ENCODE measurements around the gene SFXN1.
"Not testable (repeated sequence)": the region's sequence is repeated elsewhere in the genome, so short reads cannot be mapped to it uniquely, and the experiment has no call there.

SFXN1 gene, protein sequence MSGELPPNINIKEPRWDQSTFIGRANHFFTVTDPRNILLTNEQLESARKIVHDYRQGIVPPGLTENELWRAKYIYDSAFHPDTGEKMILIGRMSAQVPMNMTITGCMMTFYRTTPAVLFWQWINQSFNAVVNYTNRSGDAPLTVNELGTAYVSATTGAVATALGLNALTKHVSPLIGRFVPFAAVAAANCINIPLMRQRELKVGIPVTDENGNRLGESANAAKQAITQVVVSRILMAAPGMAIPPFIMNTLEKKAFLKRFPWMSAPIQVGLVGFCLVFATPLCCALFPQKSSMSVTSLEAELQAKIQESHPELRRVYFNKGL

DNA sequence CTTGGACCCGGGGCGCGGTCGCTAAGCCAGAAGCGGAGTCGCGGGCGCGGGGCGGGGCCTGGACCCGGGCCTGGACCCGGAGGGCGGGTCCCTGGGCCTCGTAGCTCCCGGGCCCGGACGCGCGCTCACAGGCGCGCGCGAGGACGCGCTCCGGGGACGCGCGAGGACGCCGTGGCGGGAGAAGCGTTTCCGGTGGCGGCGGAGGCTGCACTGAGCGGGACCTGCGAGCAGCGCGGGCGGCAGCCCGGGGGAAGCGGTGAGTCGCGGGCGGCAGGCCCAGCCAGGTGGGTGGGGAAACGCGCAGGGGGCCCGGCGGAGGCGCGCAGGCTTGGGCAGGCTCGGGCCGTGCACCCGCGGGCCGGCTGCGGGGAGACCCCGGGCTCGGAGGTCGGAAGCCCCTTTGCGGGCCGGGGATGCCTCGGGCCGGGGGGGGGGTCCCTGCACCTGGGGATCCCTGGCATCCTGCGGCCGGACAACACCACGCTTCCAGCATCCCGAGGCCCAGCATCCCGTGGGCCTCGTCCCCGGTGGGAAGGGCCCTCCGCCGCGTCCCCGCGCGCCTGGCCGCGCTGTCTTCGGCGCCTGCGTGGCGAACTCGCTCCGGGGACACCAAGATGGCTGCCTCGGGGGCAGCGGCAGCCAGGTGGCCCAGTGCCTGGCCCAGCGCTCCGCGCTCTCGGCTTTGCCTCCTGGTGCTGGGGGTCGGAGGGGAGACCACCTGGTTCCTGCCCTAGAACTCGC, at the start of gene SFXN1:
SFXN1 (plus strand) TSS at position 177 of the 741 bp plus-strand sequence. CDS start 13,544 bp downstream, outside the sequence.
- DNase-seq: peak; percentile 71 to 89 (median 78)

DNA sequence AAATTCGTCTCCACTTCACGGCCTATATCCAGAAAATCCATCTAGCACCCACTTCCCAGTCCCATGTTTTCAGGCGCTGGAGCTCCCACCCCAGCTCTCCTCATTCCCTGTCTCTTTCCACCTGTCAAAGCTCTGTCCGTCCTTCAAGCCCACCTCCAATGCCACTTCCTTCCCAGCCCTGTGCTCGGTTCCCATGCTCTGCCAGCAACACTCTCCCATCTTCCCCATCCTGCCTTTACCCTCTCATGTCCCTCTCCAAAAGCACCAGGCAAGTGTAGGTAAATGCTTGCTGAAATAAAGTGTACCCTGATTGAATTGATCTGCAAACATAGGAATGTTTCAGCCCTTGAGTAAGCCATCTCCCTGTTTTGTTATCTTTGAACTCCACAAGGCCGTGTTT, 43.6 kb upstream of the SFXN1 start:
- DNase-seq: no peak

DNA sequence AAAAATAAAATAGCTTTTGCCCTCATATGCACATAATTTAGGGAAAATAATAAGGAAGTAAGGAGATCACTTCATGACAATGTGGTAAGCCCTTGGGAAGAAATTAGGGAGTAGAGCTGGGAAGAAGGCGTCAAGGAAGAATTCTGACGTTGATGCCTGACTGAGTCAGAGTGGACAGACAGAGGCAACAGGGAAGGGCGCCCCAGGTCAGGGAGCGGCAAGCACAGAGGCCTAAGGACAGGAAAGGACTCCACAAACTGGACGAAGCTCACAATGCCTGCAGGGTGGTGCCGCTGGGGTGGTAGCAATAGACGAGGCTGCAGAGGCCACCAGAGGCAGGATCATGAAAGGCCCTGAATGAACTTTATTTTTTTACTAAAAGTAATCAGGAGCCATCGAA, 42.0 kb upstream of the SFXN1 start:
- DNase-seq: no peak

DNA sequence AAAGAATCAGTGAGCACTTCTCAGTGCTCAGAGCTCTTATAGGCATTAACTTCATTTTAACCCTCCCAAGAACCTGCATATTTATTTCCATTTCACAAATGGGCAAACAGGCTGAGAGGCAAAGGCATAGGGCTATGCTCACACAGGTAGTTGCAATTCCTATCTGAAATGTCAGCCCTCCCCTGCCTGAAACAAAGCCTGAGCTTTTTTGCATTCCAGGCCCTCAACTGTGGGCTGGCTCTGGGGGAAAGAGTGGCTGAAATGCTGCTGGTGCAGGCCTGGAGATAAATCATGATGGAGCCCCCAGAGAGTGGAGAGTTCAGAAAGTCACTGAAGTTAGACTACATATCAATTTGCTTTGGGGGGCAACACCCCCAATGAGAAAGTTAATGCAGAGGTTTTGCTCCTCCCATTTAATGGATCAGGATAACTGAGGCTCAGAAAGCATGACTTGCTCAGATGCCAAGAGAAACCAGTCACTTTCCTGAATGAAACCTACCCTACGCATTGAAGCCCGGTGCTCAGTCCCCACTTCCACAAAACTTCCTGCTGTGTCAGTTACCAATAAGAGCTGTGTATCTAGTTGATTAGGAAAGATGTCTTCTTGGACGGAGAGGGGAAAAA, 40.0 kb upstream of the SFXN1 start:
- DNase-seq: no peak

DNA sequence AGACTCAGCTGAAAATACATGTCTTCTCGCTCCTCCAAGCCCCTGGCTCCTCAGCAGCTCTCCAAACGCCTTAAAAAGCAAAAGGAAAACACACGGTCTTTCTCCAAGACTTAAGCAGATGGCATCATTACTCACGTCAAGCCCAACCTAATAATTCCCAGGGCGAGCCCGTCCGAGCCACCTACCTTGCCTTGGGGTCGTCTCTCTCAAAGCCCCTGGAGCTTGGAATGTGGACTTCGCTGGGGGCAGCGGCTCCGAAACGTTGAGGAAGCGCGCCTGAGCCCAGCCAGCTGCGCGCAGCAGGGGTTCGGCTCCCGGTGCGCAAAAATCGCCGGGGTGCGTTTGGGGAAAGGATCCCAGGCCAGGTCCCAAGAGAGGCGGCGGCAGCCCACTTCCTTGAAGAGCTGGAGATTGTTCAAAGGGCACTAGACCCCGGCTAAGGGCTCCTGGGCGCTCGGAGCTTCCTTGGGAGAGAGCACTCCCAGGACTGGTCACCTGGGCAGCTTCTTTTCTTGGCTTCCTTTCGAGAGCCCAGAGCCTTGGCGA, 34.8 kb upstream of the SFXN1 start:
- DNase-seq: no peak

DNA sequence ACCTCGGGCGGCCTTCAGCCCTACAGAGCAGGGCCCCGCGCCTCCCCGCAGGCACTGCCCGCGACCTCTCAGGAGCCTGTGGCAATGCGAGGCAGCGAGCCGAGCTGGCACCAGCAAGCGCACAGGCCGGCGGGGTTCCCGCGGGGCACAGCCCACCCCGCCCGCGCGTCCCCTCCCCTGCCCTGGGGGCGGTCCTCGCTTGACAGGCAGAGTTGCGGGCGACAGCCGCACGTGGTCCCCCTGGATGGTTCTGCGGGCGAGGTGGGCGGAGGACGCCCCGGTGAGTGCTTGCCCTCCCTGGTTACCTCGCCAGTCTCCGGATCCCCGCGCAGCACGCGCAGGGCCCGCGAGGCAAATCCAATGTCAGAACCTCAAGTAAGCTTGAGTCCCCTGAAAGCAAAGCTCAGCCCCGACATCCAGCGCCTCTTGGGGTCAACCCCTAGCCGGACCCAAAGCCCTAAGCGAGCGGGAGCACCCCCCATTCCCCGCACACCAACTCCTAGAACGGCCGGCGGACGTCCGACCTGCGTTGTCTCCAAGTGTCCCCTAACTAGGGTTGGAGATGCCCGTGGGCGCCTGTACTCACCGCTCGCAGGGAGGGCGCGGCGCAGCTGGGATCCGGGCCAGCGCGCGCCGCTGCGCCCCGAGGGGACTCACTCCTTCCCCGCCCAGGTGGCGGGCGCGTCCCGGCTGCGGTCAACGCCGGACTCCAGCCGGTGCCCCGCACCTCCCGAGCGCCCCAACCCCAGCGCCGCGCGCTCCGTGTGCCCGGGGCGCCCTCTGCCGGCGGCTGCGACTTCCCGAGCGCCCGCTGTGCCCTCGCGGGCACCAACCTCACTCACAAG, 34.1 kb upstream of the SFXN1 start, which contains the start of gene DRD1:
DRD1 (minus strand) TSS at position 123 of the 845 bp plus-strand sequence. CDS start 1,083 bp downstream, outside the sequence.
- peak; percentile 44 to 77 (median 55) for DNase-seq

DNA sequence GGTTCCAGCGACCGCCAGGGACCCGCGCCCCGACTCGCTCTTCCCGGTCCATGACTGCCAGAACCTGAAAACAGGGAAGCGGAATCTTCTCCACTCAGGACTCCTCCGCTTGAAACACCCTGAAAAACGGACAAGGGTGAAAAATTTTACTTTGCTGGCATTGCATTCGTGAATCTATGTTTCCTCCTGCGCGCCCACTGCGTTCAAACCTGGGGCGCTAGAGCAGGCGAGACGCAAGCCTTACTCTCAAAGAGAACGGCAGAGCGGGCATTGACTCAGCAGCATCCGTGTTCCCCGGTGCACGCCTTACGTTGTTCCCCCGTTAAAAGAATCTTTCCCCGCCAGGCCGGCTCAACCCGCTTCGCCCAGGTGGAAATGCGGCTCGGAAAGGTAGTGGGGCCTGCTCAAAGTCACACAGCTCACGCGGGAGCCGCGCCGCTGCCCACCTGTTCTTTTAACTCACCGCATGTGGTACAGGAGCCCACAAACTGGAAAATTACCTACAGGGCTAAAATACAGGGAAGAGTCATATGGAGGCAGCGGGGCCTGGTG, 33.4 kb upstream of the SFXN1 start:
- DNase-seq: no peak

DNA sequence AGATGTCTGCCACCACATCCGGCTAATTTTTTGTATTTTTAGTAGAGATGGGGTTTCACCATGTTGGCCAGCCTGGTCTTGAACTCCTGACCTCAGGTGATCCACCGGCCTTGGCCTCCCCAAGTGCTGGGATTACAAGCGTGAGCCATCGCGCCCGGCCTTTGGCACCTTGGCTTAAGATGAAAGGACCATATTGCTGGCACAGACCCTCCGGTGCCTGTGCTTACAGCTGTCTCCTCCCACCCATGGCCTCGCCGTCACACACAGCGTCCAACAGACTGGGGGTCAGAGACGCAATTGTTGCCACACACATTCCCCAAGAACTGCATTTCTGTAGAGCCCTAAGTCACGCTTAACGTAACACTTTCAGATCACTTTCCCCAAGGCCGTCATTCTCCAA, 32.0 kb upstream of the SFXN1 start:
- DNase-seq: not testable (repeated sequence)

DNA sequence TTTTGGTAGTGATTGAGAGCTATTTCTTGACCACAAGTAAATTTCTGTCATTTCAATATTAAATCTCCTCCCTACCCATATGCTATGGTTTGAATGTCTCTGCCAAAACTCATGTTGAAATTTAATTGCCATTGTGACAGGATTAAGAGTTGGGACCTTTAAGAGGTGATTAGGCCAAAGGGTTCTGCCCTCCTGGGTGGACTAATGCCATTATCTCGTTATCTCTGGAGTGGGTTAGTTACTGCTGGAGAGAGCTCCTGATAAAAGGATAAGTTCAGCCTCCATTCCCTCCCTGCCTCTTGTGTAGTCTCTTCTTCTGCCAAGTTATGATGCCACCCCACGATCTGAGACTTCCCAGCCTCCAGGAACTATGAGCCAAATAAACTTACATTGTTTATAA, 30.8 kb upstream of the SFXN1 start:
- no peak for DNase-seq

DNA sequence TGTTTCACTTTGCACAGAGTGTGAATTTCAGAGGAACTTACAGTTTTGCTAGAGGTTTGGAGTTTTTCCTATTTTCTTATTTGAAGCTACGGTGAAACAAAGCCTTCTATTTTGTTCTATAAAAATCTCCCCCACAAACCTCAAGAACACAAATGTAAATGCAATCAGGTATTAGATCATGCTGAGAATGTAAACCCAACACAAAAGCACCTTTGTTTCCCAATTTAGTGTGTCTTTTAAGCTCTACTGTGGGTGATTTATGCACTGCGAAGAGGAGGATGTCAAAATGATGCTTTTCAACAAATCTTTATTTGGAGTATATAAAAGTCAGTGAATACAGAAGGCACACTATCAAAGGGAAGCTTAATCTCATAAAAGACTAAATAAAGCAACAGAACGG, 30.1 kb upstream of the SFXN1 start:
- no peak for DNase-seq

DNA sequence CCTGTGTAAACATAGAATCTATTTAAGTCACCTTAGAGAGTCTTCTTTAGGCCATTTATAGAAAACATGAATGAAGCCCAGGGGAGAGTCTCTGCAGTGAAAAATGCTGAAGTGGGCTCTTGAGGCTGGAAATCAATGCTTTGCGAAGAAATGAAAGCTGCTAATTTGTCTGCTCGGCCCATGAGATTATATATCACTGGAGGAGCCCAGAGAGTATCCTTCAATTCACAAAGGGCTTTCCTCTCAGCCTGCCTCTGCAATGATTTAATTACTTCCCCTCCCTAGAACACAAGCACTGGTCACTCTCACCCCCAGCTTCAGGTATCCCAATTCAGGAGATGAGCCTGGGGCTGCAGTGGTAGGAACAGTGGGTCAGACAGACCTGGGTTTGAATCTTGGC, 26.2 kb upstream of the SFXN1 start:
- DNase-seq: no peak

DNA sequence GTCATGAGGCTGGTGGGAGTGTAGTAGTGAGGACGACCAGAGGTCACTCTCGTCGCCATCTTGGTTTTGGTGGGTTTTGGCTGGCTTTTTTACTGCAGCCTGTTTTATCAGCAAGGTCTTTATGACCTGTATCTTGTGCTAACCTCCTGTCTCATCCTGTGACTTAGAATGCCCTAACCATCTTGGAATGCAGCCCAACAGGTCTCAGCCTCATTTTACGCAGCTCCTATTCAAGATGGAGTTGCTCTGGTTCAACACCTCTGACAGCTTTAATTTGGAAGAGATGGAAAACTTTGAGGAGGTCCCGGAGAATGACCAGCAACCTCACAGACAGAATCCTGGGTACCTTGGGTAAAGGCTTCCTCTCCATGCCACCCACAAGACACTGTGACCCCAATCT, 24.0 kb upstream of the SFXN1 start:
- not testable (repeated sequence) for DNase-seq

DNA sequence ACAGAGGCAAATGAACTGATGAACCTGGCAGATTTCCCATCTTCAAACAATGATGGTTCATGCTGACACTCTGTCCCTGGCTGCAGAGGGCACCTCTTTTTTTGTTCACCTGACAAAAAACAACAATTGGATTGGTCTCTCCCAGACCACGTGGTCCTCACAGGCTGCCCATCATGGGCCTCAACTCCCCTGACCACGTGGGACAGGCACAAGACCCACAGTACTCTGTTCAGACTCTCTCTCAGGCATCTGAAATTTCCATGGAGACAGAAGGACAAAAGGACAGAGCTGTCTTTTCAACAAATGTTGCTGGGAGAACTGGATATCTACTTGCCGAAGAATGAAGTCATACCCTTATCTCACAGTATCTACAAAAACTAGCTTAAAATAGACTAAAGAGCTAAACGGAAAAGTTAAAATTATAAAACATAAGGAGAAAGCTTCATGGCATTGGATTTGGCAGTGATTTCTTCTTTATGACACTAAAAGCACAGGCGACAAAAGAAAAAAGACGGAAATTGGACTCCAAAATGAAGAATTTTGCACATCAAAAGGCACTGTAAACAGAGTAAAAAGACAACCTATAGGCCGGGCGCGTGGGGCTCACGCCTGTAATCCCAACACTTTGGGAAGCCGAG, 22.1 kb upstream of the SFXN1 start:
- no peak for DNase-seq

DNA sequence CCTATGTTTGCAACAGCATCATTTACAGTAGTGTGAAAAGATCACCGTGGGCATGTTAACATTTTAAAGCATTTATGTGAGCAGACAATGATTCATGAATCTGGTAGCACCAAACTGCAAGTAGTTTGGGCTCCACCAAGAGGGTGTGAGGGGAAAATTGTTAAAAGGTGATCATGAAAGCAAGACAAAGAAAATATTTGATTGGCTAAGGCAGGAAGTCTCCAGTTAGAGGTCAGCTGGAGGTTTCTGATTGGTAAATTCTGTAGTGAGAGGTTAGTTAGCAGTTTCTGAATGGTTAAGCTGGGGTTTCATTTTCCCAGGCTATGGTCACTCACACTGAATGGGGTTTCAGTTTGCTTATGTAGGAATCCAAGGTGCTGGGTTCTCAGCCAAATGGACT, 20.9 kb upstream of the SFXN1 start:
- no peak for DNase-seq

DNA sequence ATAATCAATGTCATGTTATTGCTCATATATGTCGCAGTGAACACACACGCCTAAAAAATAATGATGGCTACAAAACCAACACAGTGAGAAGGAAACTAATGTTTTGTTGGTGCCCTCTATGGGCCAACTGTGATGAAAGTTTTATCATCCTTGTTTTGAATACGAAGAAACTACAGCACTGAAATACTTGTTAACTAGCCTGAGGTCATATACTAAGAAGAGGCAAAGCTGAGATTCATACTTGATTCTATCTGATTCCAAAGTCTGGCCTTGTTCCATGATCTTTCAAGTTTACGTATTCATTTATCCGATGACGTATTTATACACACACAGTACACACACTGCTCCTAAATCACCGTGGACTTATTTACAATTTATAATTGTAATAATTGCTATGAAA, 18.2 kb upstream of the SFXN1 start:
- no peak for DNase-seq

DNA sequence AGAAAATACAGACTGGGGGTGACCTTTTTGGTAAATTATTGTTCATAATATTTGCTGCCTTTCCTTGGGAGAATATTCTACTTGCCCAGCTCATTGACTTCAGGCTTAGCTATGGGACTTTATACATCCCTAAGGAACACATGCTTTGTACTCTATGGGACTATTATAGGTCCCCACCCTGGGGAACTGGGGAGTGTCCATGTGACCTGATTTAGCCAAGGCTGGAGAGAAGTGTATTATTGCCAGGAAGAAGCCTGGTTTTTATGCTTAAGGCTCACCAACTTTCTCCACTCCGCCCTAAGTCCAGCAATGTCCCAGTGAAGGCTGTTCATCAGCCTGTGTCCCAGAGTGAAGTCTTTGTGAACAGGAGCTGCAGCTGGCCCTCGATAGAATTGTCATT, 17.8 kb upstream of the SFXN1 start:
- DNase-seq: no peak

DNA sequence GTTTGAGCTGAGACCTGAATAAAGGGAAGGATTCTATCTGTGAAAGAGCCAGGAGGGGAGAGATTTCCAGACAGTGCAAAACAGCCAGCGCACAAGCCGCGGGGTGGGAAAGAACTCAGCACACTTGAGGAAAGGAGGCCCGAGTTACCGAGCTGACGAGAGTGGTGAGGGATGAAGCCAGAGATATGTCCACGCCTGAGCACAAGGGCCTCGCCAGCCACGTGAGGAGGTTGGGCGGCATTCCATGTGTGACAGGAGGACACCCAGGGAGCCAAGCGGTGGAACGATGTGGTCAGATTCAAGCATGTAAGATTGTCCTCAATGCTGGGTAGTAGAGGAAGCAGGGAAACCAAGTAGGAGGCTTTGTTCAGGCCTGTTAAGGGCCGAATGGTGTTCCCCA, 17.0 kb upstream of the SFXN1 start:
- DNase-seq: no peak

DNA sequence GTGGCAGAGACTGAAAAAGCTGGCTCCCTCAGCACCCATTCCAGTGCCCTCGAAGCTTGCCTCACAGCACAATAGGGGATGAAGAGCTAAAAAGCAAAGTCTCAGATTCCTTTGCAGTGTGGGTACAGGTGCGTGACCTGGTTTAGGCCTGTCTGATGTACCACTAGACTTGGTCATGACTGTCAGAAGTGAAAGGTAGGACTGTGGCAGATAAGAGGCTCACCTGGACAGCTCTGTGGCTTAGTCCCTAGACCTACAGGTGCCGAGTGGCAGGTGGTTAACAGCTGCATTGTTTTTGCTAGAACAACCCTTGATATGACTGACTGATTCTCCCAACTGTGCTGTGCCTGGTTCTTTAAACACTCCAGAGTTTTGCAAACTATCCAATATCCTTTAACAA, 14.7 kb upstream of the SFXN1 start:
- no peak for DNase-seq

DNA sequence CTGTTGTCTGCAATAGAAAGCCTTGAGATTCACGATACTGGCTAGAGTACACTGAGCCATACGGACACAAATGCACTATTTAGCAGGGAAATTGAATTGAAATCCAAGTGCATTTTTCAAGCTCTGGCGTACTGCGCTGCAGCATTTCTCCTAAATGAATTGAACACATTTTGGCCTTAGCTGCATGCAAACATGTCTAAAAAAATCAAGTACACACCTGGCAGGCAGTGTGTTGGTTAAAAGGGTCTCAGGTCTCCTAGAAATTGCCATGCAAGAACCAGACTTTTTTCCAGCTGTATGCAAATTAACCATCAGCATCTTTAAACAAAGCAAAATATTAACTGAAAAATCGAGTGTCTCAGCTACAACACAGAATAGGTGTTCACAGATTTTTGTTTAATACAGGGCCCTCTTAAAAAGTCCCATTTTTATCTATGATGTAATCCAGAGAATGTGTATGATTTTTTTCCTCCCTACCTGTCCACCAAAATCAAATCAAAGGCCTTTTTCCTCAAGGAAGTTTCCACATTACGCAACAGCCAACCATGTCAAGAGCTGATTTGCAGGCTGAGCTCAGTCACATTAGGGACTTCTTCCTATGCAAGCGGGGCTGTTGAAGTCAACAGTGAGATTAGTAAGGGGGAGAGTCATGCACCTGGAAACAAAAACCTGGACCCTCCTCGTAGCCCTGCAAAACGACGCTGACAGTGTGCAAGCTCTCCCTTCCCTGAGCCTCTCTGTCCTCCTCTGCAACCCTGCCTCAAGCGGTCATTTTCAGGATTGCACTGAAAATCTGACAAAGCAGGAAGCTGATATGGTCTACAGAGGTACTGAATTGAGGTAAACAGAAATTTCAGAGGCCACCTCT, 14.1 kb upstream of the SFXN1 start:
- peak; percentile 49 to 59 (median 49) for DNase-seq

DNA sequence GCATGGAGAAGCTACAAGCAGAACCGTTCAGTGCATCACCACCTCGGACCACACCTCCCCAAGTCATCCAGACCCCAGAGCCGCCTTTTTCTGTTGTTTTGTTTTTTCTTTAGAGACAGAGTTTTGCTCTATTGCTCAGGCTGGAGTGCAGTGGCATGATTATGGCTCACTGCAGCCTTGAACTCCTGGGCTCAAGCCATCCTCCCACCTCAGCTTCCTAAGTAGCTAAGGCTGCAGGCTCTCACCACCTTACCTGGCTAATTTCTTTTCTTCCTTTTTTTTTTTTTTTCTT, 13.5 kb upstream of the SFXN1 start:
- DNase-seq: no peak

DNA sequence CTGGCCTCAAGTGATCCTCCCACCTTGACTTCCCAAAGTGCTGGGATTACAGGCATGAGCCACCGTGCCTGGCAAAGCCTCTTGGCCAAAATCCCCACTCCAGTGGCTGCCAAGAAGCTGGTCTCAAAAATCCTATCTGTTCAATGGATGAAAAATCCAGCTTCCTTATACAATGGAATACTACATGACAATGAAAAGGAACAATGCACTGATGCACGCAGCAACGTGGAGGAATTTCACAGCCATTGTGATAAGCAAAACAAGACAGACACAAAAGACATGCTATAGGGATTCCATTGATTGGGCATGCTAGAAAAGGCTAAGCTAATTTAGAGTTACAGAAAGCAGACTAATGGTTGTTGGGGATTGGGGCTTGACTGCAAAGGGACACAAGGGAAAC, 13.1 kb upstream of the SFXN1 start:
- no peak for DNase-seq
